NCI-H2171 treated with DMSO at 0.1 percent for 48 hours (cell line): ENCODE results near the gene APOL6.
"Not testable (repeated sequence)": the region's sequence is repeated elsewhere in the genome, so short reads cannot be mapped to it uniquely, and the experiment has no call there.

Source experiments
- DNase-seq: peaks from one replicate; lab custom pipeline; 2025; lab: John Stamatoyannopoulos, UW

The APOL6 gene

GRCh38 chr22:35679492-35679891, 31.2 kb downstream of the APOL6 start:
- not testable (repeated sequence) for DNase-seq

DNA sequence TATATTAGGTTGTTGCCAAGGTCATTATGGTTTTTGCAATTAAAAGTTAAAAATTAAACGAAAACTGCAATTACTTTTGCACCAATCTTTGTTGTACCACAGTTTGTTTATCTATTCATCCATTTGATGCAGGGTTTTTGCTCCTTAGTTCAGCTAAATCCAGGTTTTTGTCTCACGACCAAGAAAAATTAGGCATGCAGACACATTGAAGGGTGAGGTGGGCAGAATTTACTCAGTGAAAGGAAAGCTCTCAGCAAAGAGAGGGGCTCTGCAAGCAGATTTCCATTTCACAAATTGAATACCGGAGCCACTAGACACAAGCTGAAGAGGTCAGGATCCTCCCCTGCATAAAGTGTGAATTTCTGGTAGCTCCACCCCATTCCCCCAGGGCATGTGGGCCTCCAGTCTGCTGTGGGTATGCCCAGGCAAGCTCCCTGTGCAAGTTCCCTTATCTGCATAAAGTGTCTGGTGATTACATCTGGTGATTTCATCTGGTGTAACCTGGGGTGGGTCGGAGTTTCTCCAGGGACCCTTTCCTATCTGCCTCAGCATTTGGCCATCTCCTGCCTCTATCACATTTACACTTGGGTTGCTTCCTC, 33.3 kb downstream of the APOL6 start:
- DNase-seq = peak; percentile 31

DNA sequence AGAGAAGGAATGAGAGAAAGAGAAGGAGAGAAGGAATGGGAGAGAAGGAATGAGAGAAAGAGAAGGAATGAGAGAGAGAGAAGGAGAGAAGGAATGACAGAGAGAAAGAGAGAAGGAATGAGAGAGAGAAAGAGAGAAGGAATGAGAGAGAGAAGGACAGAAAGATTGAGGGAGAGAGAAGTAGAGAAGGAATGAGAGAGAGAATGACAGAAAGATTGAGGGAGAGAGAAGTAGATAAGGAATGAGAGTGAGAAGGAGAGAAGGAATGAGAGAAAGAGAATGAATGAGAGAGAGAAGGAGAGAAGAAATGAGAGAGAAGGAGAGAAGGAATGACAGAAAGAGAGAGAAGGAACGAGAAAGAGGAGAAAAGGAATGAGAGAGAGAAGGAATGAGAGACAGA, 35.3 kb downstream of the APOL6 start:
- no peak for DNase-seq

GRCh38 chr22:35684270-35684700, 36.0 kb downstream of the APOL6 start:
- DNase-seq = peak; percentile 38

GRCh38 chr22:35684732-35685131, 36.5 kb downstream of the APOL6 start:
- no peak for DNase-seq

- DNase-seq = no peak
Measured at GRCh38 chr22:35685731-35686130, 37.5 kb downstream of the APOL6 start.

- DNase-seq = no peak
Measured at GRCh38 chr22:35686298-35686697, 38.1 kb downstream of the APOL6 start.

DNA sequence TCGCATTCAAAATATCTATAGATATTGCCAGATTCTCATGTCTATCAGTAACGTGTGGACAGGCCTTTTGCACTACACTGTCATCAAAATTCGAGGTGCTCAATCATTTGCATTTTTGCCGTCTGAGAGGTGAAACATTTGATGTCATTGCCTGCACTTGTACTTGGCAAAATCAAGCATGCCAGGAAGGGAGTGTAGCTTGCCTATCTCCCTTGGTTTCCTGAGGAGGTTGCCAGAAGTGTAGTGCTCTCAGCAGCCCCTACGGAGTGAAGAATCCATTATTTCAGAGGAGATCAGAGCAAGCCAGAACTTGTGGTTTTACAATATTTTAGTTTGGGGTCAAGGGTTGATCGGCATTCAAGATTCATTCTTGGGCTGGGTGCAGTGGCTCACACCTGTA, 39.2 kb downstream of the APOL6 start:
- DNase-seq = no peak

GRCh38 chr22:35688913-35689675, 40.8 kb downstream of the APOL6 start:
- DNase-seq = no peak

- no peak for DNase-seq
Measured at GRCh38 chr22:35690001-35690400, 41.8 kb downstream of the APOL6 start.

GRCh38 chr22:35695202-35695601, 47.0 kb downstream of the APOL6 start:
- DNase-seq = no peak

DNA sequence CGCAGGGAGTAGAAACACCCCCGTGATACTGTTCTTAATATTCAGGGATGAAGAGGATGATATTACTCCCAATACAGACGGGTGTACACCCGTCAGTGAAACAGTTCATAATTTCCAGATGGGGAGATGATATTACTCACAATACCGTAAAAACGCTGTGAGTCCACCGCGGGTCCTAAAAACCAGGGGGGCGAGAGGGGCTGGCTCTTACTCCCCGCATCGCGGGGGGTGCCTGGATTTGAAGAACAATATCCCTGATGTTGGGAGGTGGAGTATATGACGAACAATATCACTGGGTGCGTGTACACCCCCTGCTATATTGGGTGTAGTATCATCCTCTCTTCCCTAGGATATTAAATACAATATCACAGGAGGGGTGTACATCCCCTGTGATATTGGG, 48.9 kb downstream of the APOL6 start:
- DNase-seq = no peak

GRCh38 chr22:35699852-35700251, 51.6 kb downstream of the APOL6 start:
- not testable (repeated sequence) for DNase-seq

DNA sequence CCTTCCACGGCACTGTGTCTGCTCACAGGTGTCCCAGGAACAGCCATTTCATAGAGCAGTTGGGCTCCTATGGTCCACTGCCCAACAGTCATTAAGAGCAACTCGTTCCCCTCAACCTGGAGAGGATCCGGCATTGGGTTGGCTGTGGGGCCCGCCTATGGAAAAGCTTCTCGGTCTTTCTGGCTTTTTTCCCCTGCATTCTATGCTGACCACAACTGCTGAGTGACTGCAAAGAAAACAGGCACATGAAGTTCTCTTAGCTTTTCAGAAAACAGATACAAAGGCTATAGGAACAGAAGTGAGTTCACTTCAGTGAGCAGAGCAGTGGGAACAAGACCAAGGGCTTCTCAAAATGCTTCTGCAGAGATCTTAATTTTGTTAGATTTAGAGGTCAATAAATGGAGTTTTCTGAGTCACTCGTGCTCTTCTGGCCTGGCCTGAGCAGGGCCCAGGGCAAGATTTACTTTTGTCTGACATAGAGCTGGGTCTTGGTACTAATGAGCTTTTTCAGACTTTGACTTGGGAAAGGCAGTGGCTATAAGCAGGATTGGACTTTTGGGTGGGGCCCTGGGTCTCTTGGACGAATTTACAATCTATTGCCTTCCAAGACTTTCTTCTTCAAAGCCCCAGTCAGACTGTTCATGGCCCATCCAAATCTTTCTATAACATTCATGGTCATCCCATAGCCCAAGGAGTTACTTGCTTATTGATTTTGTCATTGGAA, 55.8 kb downstream of the APOL6 start:
- DNase-seq = no peak

DNA sequence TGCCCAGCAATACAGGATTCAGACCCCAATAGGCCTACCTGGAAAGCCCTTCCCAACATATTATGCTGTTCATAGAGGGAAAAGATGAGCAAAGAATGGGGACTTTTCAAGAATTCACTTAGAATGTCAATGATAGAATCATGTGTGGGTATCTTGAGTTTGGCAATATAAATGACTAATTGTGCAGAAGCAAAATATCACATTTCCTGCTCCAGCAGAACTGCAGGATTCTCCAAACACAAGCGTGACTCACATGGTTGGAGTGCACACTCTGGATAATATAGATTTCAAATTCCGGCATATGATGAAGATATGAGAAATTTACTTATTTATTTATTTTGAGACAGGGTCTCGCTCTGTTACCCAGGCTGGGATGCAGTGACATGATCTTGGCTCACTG, 56.9 kb downstream of the APOL6 start:
- no peak for DNase-seq

DNA sequence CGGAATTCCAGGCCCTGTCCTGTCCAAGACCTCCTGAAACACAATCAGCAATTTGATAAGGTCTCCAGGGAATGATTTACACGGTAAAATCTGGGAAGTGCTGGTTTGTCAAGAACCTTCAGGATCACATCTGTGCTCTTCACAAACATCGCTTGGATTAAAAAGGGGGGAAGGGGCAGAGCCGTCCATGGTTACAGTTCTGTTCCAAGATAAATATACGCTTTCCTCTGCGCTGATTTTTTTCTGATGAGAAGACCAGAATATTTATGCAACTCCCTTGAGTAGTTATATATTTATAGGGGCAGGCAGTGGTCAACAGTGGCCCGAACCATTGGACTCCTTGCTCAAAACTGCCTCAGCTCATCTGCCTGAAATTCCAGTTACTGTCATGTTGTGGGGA, 60.2 kb downstream of the APOL6 start:
- DNase-seq = peak; percentile 72

GRCh38 chr22:35708917-35709316, 60.7 kb downstream of the APOL6 start:
- no peak for DNase-seq

DNA sequence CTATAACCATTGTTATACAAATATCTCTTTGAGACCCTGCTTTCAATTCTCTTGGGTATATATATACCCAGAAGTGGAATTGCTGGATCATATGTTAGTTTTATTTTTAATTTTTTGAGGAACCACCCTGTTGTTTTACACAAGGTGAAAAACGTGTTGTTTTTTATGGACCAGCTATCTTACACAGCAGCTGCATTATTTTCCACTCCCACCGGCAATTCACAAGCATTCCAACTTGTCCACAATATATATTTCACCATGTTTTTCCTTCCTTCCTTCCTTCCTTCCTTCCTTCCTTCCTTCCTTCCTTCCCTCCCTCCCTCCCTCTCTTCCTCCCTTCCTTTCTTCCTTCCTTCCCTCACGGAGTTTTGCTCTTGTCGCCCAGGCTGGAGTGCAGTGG, 63.1 kb downstream of the APOL6 start:
- DNase-seq = no peak

- no peak for DNase-seq
Measured at GRCh38 chr22:35712672-35713071, 64.4 kb downstream of the APOL6 start.

- DNase-seq = no peak
Measured at GRCh38 chr22:35717572-35717971, 69.3 kb downstream of the APOL6 start, which contains the start of gene APOL5. Gene APOL5 (plus strand): TSS chr22:35717872. CDS start chr22:35717872, 0 bp downstream.
